DND-41 (cell line): Measurements from ENCODE around the gene RNASE4.

Source experiments
- EZH2 ChIP-seq: IDR thresholded peaks from 3 replicates; pipeline ENCODE4 v1.6.1; 2012; ENCODE audit warnings: borderline replicate concordance, low read depth, mild to moderate bottlenecking, moderate library complexity, low read length, inconsistent platforms; ENCODE audit not compliant: severe bottlenecking
- TF ChIP-seq, protein P1 (sequence below): IDR thresholded peaks from 2 replicates; pipeline ENCODE4 v1.5.1; 2012; ENCODE audit warnings: borderline replicate concordance, low read length, moderate library complexity, mild to moderate bottlenecking; ENCODE audit not compliant: poor library complexity, severe bottlenecking; ENCODE audit errors: extremely low read depth

- TF ChIP-seq, protein P1, sequence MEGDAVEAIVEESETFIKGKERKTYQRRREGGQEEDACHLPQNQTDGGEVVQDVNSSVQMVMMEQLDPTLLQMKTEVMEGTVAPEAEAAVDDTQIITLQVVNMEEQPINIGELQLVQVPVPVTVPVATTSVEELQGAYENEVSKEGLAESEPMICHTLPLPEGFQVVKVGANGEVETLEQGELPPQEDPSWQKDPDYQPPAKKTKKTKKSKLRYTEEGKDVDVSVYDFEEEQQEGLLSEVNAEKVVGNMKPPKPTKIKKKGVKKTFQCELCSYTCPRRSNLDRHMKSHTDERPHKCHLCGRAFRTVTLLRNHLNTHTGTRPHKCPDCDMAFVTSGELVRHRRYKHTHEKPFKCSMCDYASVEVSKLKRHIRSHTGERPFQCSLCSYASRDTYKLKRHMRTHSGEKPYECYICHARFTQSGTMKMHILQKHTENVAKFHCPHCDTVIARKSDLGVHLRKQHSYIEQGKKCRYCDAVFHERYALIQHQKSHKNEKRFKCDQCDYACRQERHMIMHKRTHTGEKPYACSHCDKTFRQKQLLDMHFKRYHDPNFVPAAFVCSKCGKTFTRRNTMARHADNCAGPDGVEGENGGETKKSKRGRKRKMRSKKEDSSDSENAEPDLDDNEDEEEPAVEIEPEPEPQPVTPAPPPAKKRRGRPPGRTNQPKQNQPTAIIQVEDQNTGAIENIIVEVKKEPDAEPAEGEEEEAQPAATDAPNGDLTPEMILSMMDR = no peak
- no peak for TF ChIP-seq EZH2
Observed at GRCh38 chr14:20655851-20656250, 28.5 kb upstream of the RNASE4 start.
